ENCODE results near the gene TBL2. TPM values are rescaled to one million over a fixed set of nuclear protein-coding genes. Genes with fewer than 3 reads are reported as not detected.
"Not testable (repeated sequence)": the region's sequence is repeated elsewhere in the genome, so short reads cannot be mapped to it uniquely, and the experiment has no call there.

TBL2 gene
- total and polyA plus RNA-seq, 7 donors: 5.4 to 29.6 (median 25.2) TPM

DNA sequence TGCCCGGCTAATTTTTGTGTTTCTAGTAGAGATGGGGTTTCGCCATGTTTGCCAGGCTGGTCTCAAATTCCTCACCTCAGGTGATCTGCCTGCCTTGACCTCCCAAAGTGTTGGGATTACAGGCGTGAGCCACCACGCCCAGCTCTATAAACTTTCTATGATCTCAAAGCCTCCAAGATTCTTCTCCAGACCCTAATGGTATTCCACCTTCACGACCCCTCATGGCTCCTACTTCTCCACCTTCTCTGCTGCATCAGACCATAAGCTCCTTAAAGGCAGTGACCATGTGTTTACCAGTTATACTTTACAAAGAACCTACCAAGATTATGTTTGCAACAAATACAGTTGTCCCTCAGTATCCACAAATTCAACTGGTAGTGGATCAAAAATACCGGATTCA, 46.2 kb downstream of the TBL2 start:
- Histone ChIP-seq H3K4me3 (no peak overlapping the region), H3K9me3 (no peaks in the 10 kb centered on the region), H3K36me3 (peaks cover 9 to 39% (median 16%) of the 10 kb centered on the region in 4 donors), H3K4me1 (no peaks in the 10 kb centered on the region), H3K27ac (no peak overlapping the region), H3K27me3 (no peaks in the 10 kb centered on the region)
- 92 to 94% methylated on average over 6 of the region's 6 CpGs for WGBS, 2 donors
- intact Hi-C loops (cut with DNase I): no loop called here
- DNase-seq: peak; percentile 21
- TF ChIP-seq, protein P1, sequence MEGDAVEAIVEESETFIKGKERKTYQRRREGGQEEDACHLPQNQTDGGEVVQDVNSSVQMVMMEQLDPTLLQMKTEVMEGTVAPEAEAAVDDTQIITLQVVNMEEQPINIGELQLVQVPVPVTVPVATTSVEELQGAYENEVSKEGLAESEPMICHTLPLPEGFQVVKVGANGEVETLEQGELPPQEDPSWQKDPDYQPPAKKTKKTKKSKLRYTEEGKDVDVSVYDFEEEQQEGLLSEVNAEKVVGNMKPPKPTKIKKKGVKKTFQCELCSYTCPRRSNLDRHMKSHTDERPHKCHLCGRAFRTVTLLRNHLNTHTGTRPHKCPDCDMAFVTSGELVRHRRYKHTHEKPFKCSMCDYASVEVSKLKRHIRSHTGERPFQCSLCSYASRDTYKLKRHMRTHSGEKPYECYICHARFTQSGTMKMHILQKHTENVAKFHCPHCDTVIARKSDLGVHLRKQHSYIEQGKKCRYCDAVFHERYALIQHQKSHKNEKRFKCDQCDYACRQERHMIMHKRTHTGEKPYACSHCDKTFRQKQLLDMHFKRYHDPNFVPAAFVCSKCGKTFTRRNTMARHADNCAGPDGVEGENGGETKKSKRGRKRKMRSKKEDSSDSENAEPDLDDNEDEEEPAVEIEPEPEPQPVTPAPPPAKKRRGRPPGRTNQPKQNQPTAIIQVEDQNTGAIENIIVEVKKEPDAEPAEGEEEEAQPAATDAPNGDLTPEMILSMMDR (IDR thresholded peaks at IDR 0.05): no peak
- TF ChIP-seq EP300 (IDR thresholded peaks at IDR 0.05): no peak
- TF ChIP-seq POLR2AphosphoS5 (IDR thresholded peaks at IDR 0.05): no peak
- no peak for TF ChIP-seq POLR2A (IDR thresholded peaks at IDR 0.05)

DNA sequence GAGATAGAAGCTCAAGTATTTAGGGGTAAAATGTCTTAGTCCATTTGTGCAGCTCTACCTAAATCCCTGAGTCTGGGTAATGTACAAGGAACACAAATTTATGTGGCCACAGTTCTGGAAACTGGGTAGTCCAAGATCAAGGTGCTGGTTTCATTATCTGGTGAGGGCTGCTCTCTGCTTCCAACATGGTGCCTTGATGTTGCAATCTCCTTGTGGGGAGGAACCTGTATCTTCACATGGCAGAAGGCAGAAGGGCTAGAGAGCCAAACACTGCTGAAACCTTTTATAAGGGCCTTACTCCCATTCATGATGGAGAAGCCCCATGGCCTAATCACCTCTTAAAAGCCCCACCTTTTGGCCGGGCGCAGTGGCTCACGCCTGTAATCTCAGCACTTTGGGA, 47.6 kb downstream of the TBL2 start:
- no peak for TF ChIP-seq POLR2AphosphoS5 (IDR thresholded peaks at IDR 0.05)
- TF ChIP-seq, protein P1 (IDR thresholded peaks at IDR 0.05): no peak
- no peak for TF ChIP-seq POLR2A (IDR thresholded peaks at IDR 0.05)
- TF ChIP-seq EP300 (IDR thresholded peaks at IDR 0.05): no peak
- DNase-seq: no peak
- Histone ChIP-seq H3K27ac (no peak overlapping the region), H3K9me3 (no peaks in the 10 kb centered on the region), H3K4me3 (no peak overlapping the region), H3K36me3 (peaks cover 0 to 24% (median 2%) of the 10 kb centered on the region in 4 donors), H3K4me1 (no peaks in the 10 kb centered on the region), H3K27me3 (no peaks in the 10 kb centered on the region)
- intact Hi-C loops (cut with DNase I): no loop called here
- 95 to 97% methylated on average over 3 of the region's 3 CpGs for WGBS, 2 donors

DNA sequence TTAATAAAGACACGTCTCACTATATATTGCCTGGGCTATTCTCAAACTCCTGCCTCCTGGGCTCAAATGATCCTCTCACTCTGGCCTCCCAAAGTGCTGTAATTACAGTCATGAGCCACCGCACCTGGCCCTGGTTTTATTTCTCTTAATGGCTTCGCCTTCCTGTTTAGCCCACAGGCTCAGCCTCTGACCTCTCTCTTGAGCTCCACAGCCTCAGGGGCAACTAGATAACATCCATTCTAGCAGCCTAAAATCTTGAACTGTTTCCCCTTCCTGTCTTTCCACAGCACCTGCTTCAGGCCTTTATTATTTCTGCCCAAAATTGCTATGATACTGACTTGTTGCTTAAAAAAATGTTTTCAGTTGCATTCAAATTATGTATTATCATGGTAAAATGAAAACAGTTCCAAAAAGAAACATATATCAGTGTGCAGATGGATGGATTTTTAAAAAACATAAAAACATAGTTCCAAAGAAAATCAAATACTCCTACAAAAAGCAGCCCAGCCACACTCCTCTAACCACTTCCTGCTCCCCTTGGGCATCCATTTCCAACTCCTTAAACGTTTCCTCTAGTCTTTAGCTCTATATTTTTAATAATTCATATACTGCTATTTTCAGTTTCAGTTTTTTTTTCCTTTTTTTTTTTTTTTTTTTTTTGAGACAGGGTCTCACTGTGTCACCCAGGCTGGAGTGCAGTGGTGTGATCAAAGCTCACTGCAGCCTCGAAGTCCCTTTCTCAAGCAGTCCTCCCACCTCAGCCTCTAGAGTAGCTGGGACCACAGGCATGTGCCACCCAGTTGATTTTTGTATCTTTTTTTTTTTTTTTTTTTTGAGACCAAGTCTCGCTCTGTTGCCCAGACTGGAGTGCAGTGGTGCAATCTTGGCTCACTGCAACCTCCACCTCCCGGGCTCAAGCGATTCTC, 51.2 kb downstream of the TBL2 start:
- no peak overlapping the region for H3K27ac ChIP-seq
- DNase-seq: no peak
- intact Hi-C loops (cut with DNase I): no loop called here
- TF ChIP-seq EP300 (IDR thresholded peaks at IDR 0.05) (no peak), POLR2A (IDR thresholded peaks at IDR 0.05) (no peak), POLR2AphosphoS5 (IDR thresholded peaks at IDR 0.05) (no peak)
- TF ChIP-seq, protein P1 (IDR thresholded peaks at IDR 0.05): no peak
- H3K36me3 ChIP-seq: peaks cover 0 to 3% (median 0%) of the 10 kb centered on the region in 4 donors
- H3K27me3 ChIP-seq: no peaks in the 10 kb centered on the region
- no peak overlapping the region for H3K4me3 ChIP-seq
- H3K9me3 ChIP-seq: no peaks in the 10 kb centered on the region
- WGBS, 2 donors: 60 to 63% methylated on average over 8 of the region's 8 CpGs
- H3K4me1 ChIP-seq: peaks cover 0 to 9% (median 7%) of the 10 kb centered on the region in 4 donors

DNA sequence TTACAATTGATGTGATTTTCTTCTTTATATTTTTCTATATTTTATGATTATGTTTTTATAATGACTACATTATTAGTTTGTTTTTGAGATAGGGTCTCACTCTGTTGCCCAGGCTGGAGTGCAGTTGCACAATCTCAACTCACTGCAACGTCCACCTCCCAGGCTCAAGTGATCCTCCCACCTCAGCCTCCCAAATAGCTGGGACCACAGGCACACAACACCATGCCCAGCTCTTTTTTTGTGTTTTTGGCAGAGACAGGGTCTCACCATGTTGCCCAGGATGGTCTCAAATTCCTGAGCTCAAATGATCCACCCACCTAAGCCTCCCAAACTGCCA, 52.3 kb downstream of the TBL2 start:
- H3K9me3 ChIP-seq; H3K27me3 ChIP-seq; intact Hi-C loops (cut with DNase I); H3K36me3 ChIP-seq; H3K27ac ChIP-seq; H3K4me3 ChIP-seq; DNase-seq: not testable (repeated sequence)
- H3K4me1 ChIP-seq: peaks cover 0 to 11% (median 7%) of the 10 kb centered on the region in 4 donors
- 64 to 81% methylated on average over 1 of the region's 1 CpG for WGBS, 2 donors

DNA sequence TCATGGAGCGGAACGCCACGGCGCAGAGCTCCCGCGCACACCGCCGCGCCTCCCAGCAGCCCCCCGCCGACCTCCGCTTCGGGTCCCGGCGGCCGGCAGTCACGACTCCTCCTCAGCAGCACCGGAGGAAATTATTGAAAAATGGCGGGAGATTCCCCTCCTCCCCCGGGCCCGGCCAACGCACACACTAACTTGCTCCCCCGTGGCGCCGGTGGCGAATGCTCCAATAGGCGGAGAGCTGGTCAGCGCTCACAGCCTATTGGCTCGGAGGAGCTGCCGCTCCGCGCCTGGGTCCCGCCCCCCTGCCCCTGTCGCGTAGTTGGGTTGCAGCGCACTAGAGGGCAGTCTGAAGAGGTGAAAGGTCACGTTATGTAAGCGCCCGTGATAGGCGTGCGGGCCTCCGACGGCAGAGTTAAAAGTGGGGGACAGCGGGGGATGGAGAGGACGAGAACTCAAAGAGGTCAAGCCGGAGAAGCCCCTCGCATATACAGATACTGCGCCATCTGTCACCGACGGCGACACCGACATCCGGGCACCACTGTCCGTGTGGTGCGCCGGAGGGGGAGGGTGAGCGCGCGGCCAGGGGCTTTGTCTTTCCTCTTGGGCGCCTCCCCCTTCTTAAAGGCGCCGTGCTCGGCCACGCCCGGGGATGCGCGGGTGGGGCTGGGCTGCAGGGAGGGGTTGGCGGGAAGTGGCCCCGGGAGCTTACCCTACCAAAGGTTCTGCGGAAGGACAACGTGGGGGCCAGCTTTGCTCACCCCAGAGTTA, 56.1 kb downstream of the TBL2 start, which contains the start of gene BAZ1B:
TSS of gene BAZ1B (minus strand) at position 189 of the 768 bp plus-strand sequence. CDS start 360 bp downstream, outside the sequence.
- WGBS, 2 donors: 0% methylated on average over 71 of the region's 71 CpGs
- TF ChIP-seq POLR2AphosphoS5 (IDR thresholded peaks at IDR 0.05): peak; percentile 60 to 86 (median 70)
- peak in 1 of 4 donors; percentile 13 for TF ChIP-seq EP300 (IDR thresholded peaks at IDR 0.05)
- TF ChIP-seq POLR2A (IDR thresholded peaks at IDR 0.05): peak; percentile 27 to 44
- TF ChIP-seq, protein P1 (IDR thresholded peaks at IDR 0.05): no peak
- Histone ChIP-seq H3K9me3 (no peaks in the 10 kb centered on the region), H3K4me3 (peak within 1 kb of the TSS; percentile 60 to 97 (median 92)), H3K27ac (peak within 1 kb of the TSS; percentile 86 to 99 (median 93)), H3K36me3 (peaks cover 0 to 4% (median 0%) of the 10 kb centered on the region in 4 donors), H3K4me1 (peaks cover 0 to 50% (median 41%) of the 10 kb centered on the region in 4 donors), H3K27me3 (no peaks in the 10 kb centered on the region)
- intact Hi-C loops (cut with DNase I): loop anchor here (1.0 to 5.0 kb wide), 3 partner anchors 35 to 160 kb away; partner anchors contain the start of genes BCL7B, BUD23, DNAJC30 and TBL2
- DNase-seq: peak; percentile 99
